HL-60/S4 (cell line): ENCODE measurements around the gene MOB1B.
"Not testable (repeated sequence)": the region's sequence is repeated elsewhere in the genome, so short reads cannot be mapped to it uniquely, and the experiment has no call there.

ENCODE experiments used
- in situ Hi-C: fragments of 300-500 bp; cut with MboI; formaldehyde crosslinking; loops from 2 replicates; pipeline ENCODE4 v1.14.3; 2022; ENCODE audit warnings: low sequenced_read_pairs

MOB1B gene

GRCh38 chr4:71005025-71005424 is 102.9 kb downstream of the MOB1B start:
- in situ Hi-C loops = not testable (repeated sequence)

DNA sequence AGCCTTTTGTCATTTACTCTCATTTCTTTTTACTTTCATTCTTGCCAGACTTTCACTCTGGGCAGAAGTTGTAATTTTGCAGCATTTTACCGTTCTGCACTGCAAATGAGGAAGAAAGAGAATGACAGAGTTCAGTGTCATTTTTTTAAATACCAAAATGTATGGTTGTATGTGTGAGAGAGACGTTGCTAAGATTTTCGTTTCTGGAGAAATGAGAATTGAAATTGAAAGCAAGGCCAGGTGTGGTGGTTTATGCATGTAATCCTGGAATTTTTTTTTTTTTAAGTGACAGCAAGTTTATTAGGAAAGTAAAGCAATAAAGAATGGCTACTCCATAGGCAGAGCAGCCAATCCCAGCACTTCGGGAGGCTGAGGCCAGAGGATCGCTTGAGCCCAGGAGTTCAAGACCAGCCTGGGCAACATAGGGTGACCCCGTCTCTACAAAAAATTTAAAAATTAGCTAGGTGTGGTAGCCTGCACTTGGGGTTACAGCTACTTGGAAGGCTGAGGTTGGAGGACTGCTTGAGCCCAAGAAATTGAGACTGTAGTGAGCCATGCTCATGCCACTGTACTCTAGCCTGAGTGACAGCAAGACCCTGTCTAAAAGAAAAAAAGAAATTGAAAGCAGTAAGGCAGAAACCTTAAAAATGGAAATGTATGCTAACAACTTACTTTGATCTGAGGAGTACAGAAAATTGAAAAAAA is 104.2 kb downstream of the MOB1B start:
- in situ Hi-C loops = no loop called here

DNA sequence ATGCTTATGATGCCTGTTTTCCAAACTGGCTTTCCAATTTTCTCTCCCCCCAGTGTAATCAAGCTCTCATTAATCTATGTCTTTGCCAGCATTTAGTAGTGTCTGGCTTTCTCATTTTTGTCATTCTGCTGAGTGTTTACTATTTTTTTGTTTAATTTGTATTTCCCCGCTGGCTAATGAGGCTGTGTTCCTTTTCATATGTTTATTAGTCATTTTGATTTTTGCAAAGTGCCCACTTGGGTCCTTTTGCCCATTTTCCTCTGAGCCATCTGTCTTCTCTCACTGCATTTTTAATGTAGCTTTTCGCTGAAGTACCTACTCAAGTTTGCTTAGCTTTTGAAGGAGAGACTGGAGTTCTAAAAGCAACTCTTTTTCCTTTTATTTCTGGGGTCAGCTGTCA is 106.0 kb downstream of the MOB1B start:
- in situ Hi-C loops = no loop called here

DNA sequence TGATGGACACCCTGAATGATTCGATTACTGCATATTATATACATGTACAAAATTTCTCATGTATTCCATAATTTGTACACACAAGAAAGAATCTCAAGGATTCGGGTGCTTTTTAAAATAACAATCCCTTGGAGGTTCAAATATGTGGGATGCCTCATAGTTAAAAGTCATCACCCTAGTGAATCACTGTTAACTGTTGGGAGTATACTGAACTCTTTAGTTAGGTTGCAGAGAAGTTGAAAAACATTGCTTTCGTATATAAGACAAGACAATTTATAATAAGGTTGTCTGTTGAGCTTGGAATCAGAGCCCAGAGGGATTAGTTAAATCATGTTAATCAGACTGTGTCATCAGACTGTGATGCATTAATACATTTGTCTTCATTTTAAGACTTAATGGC is 106.9 kb downstream of the MOB1B start:
- in situ Hi-C loops = no loop called here

DNA sequence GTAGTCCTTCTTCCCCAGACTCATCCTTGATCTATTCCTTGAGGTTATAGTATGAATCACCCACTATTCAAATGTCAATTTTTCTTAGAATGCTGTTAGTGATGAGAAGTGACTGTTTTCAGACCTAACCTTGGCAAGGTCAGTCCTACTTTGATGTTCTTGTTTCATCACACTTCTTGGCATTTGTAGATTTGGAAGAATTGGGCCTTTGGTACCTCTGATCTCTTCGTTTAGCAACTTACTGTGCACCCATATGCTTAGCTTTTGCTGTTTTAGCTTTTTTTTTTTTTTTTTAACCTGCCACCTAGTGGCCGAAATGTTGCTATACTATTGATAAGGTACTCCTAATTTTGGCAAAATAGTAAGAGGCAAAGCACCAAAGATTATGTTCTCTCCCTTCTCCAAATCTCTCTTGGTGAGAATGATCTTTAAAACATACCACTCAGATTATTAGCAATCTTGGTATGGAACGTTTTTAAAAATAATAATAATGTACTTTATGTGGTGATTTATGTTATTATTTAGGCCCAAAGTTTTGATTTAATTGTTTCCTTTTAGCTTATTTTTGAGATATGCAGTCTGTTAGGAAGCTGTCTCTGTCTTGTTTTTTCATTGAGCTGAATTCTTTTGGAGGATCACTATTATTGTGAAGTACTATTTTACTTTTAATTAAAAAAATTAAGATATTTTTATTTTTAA is 107.9 kb downstream of the MOB1B start:
- in situ Hi-C loops = no loop called here

- in situ Hi-C loops = no loop called here
Observed at GRCh38 chr4:71011451-71011850, 109.3 kb downstream of the MOB1B start.

DNA sequence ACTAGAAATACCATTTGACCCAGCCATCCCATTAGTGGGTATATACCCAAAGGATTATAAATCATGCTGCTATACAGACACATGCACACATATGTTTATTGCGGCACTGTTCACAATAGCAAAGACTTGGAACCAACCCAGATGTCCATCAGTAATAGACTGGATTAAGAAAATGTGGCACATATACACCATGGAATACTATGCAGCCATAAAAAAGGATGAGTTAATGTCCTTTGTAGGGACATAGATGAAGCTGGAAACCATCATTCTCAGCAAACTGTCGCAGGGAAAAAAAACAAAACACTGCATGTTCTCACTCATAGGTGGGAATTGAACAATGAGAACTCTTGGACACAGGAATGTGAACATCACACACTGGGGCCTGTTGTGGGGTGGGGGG is 115.2 kb downstream of the MOB1B start:
- in situ Hi-C loops = not testable (repeated sequence)

GRCh38 chr4:71020611-71021010 is 118.4 kb downstream of the MOB1B start:
- in situ Hi-C loops = no loop called here

DNA sequence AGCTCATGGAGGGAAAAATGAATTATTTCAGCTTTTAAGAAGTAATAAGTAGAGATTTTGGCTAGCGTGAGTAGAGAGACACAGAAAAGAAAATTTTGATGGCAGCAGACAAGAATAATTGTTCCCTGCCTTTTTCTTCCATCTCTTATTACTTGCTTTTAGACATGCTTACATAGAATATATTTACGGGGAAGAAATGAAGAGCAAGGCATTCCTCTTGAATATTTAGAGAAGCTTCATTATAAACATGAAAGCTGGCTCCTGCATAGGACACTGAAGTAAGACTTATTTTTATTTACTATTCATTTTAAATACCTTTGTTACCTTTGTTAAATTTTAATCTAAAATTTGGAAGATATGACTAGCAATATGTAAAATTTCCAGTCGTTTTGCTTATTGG is 123.5 kb downstream of the MOB1B start:
- in situ Hi-C loops = no loop called here

DNA sequence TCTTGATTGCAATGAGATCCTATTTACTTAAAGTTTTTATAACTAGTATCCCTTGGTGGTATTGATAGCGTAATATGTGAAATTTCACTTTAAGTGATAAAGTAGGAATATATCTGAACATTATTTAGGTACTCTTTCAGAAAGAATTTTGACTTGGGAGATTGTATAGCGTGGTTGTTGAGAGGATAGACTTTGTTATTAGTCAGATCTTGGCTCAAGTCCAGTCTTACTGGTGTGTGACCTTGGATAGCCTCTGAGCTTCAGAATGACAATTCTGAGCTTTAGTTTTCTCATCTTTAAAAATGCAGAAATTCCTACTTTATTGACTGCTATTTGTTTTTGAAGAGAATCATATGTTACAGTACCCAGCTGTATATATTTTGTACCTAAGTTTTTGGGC is 123.9 kb downstream of the MOB1B start:
- in situ Hi-C loops = no loop called here

DNA sequence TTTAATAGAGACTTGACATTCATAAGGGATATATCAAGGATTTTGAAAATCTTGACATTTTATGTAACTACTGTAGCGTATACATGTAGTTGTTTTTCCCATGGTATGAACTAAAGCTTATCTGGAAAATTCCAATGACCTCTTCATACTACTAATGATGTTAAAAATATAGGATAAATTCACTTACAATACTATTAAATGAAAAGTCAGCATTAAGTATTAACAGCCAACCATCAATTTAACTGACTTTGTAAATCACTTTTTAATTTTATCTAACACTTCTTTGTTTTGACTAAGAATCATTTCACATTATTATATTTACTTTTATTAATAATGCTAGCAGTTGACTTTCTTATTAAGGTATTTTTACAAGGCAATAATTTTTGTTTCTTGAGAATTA is 125.4 kb downstream of the MOB1B start:
- in situ Hi-C loops = no loop called here

DNA sequence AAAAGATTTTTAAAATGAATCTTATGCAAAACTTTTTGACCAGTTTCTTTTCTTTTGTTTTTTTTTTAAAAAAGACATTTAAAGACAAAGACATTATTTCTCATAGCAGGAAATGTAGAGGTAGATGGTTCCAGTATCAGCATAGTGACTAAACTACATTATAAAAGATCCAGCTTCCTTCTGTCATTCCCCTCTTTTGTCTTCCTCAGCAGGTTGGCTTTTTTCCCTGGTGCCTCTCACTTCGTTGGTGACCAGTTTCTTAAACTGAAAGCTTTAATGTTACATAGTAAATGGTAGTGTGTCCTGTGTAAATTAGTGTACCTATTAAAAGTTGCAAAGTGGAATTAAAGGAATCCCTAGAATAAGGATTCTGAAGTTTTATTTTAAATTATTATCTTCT is 127.3 kb downstream of the MOB1B start:
- in situ Hi-C loops = no loop called here

GRCh38 chr4:71032106-71032505 is 129.9 kb downstream of the MOB1B start:
- in situ Hi-C loops = not testable (repeated sequence)
